Breast epithelium (tissue), 4 donors: ENCODE data around the gene PRR14L. TPM values are rescaled to one million over a fixed set of nuclear protein-coding genes. Genes with fewer than 3 reads are reported as not detected.

Experiments
- DNase-seq, 2 donors: peaks; one replicate each; pipeline ENCODE4 v3.0.0-alpha.2; 2019; ENCODE audit warnings: low spot score in 2 of 2
- H3K27ac ChIP-seq, 2 donors: fragments of 200-600 bp; sonication (generic) in 1 of 2; one replicate each; pipeline ENCODE4 v1.5.1; 2016 to 2019; ENCODE audit warnings: mild to moderate bottlenecking in 1 of 2
- H3K27me3 ChIP-seq, 2 donors: fragments of 200-600 bp; sonication (generic) in 1 of 2; one replicate each; pipeline versions ENCODE4 v1.5.1 to v1.6.0; 2017 to 2019; ENCODE audit warnings: control low read depth in 1 of 2, mild to moderate bottlenecking in 1 of 2
- H3K36me3 ChIP-seq: fragments of 200-600 bp; one replicate; pipeline ENCODE4 v1.5.1; 2019
- H3K4me1 ChIP-seq, 2 donors: fragments of 200-600 bp; sonication (generic); one replicate each; pipeline ENCODE4 v1.5.1; 2016 to 2019; ENCODE audit warnings: control low read depth in 1 of 2
- H3K4me3 ChIP-seq, 3 donors: fragments of 200-600 bp; sonication (generic); 1 replicate in 2 of 3; 2 replicates in 1 of 3; pipeline ENCODE4 v1.5.1; 2016 to 2019; ENCODE audit warnings: mild to moderate bottlenecking in 3 of 3, moderate library complexity in 2 of 3
- H3K9me3 ChIP-seq, 2 donors: fragments of 200-600 bp; sonication (generic) in 1 of 2; one replicate each; pipeline ENCODE4 v1.5.1; 2016 to 2019; ENCODE audit warnings: control low read depth in 1 of 2
- POLR2A ChIP-seq: fragments of 450-650 bp; IDR thresholded peaks from one replicate; pipeline ENCODE4 v1.6.1; 2016; ENCODE audit warnings: antibody characterized with exemption, mild to moderate bottlenecking, moderate library complexity
- POLR2AphosphoS5 ChIP-seq, 3 donors: sonication (generic); formaldehyde crosslinking; IDR thresholded peaks; one replicate each; pipeline ENCODE4 v1.6.1; 2017; ENCODE audit warnings: antibody characterized with exemption in 3 of 3
- intact Hi-C: fragments of 100-400 bp; cut with DNase I; formaldehyde crosslinking; loops from one replicate; pipeline ENCODE4 v1.15.1; 2023; ENCODE audit warnings: low total_unique reads
- total RNA-seq, 3 donors: library from RNA; depleted of rRNA; stranded (reverse); fragments of >200 nt; gene quantifications; one replicate each; pipeline ENCODE4 v1.1.0, GENCODE V29; 2016
- TF ChIP-seq, protein P1 (sequence below), 3 donors: fragments of 450-650 bp; IDR thresholded peaks; one replicate each; pipeline ENCODE4 v1.5.1; 2016 to 2017; ENCODE audit warnings: antibody characterized with exemption in 3 of 3, mild to moderate bottlenecking in 3 of 3, moderate library complexity in 3 of 3

PRR14L gene
- total RNA-seq, 3 donors from 2014 or later = 24.9 to 31.3 (median 27.5) TPM

DNA sequence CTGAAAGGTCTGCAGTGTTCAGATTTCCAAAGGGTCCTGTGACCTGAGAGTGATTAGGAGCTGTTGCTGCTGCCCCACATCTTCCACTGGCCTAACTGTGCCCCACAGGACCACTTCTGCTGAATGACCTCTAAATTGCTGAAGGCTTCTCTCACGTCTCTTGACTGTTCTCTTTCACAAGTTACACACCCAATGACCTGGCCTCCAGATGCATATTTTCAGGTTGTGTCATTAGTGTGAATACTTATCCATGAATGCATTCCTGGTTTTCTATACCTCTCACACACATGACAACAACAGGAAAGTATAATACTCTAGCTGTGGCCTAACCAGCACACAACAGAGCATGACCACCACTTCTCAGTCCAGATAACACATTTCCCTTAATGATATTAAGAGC lies 15.4 kb downstream of the PRR14L start:
- H3K36me3 ChIP-seq = no peaks in the 10 kb centered on the region
- H3K9me3 ChIP-seq = no peaks in the 10 kb centered on the region
- intact Hi-C loops = no loop called here
- DNase-seq = no peak
- no peaks in the 10 kb centered on the region for H3K27me3 ChIP-seq
- H3K4me3 ChIP-seq = no peak overlapping the region
- H3K4me1 ChIP-seq = no peaks in the 10 kb centered on the region
- no peak overlapping the region for H3K27ac ChIP-seq
- TF ChIP-seq, protein P1, sequence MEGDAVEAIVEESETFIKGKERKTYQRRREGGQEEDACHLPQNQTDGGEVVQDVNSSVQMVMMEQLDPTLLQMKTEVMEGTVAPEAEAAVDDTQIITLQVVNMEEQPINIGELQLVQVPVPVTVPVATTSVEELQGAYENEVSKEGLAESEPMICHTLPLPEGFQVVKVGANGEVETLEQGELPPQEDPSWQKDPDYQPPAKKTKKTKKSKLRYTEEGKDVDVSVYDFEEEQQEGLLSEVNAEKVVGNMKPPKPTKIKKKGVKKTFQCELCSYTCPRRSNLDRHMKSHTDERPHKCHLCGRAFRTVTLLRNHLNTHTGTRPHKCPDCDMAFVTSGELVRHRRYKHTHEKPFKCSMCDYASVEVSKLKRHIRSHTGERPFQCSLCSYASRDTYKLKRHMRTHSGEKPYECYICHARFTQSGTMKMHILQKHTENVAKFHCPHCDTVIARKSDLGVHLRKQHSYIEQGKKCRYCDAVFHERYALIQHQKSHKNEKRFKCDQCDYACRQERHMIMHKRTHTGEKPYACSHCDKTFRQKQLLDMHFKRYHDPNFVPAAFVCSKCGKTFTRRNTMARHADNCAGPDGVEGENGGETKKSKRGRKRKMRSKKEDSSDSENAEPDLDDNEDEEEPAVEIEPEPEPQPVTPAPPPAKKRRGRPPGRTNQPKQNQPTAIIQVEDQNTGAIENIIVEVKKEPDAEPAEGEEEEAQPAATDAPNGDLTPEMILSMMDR (IDR thresholded peaks at IDR 0.05) = no peak
- TF ChIP-seq POLR2A (no peak), POLR2AphosphoS5 (IDR thresholded peaks at IDR 0.05) (no peak)

DNA sequence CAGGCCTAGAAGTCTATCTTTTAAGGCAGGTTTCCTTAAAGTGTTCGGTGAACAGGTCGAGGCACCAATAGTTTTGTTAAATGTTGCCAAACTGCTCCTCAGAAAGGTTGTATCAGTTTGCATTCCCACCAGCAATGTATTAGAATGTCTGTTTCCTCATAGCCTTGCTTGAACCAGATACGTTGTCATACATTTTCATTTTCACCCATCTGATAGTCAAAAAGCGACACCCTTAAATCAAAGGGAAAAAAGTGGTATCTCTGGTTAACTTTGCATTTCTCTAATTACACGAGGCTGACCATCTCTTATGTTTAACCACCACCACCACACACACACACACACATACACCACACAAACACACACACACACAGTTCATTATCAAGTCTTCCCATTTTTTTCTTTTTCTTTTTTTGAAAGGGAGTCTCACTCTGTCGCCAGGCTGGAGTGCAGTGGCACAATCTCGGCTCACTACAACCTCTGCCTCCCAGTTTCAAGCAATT lies 16.3 kb downstream of the PRR14L start:
- no peak overlapping the region for H3K4me3 ChIP-seq
- no peak overlapping the region for H3K27ac ChIP-seq
- DNase-seq = no peak
- intact Hi-C loops = no loop called here
- no peaks in the 10 kb centered on the region for H3K36me3 ChIP-seq
- H3K9me3 ChIP-seq = no peaks in the 10 kb centered on the region
- no peaks in the 10 kb centered on the region for H3K27me3 ChIP-seq
- TF ChIP-seq POLR2A (no peak), POLR2AphosphoS5 (IDR thresholded peaks at IDR 0.05) (no peak)
- TF ChIP-seq, protein P1 (IDR thresholded peaks at IDR 0.05) = no peak
- no peaks in the 10 kb centered on the region for H3K4me1 ChIP-seq

DNA sequence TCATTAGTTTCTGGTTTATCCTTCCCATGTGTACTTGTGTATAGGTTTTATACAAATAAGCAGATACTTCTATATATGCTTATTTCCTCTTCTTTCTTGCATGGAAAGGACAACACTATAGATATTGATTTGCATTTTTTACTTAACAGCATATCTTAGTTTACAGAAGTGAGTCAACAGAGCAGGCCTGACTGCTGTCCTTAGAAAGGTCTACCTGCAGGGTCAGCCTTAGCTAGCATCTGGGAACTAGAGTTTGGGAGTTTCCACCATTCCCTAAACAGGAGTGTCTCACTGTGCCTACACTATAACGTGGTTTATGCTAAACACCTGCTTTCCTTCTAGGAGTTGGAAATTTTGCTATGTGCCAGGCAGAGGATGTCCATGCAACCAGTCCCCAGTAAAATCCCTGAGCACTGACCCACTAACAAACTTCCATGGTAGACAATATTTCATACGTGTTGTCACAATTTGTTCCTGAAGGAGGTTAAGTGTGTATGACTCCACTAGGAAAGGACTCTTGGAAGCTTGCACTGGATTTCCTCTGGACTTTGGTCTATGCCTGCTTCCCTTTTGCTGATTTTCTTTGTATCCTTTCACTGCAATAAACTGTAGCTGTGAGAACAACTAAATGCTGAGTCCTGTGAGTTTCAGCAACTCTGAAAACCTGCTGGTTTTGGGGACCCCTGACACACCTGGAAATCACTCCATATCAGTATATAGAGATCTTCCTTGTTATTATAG lies 17.7 kb downstream of the PRR14L start:
- intact Hi-C loops = no loop called here

DNA sequence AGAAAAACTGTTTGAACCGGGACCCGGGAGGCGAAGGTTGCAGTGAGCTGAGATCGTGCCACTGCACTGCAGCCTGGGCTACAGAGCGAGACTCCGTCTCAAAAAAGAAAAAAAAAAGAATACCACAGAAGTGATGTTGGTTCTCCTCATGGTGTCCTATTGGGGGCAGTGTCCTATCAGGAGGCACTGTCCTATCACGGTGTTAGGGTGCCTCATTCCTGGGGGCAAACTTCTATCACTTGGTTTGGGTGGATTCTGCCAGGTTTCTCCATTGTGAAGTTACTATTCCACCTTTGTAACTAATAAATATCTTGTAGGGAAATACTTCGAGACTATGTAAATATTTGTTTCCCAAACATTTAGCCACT lies 19.6 kb downstream of the PRR14L start:
- no peaks in the 10 kb centered on the region for H3K4me1 ChIP-seq
- DNase-seq = no peak
- no peaks in the 10 kb centered on the region for H3K27me3 ChIP-seq
- no peaks in the 10 kb centered on the region for H3K9me3 ChIP-seq
- TF ChIP-seq POLR2A = no peak
- TF ChIP-seq, protein P1 (IDR thresholded peaks at IDR 0.05) = no peak
- no peak for TF ChIP-seq POLR2AphosphoS5 (IDR thresholded peaks at IDR 0.05)
- no peak overlapping the region for H3K27ac ChIP-seq
- H3K36me3 ChIP-seq = no peaks in the 10 kb centered on the region
- H3K4me3 ChIP-seq = no peak overlapping the region
- intact Hi-C loops = no loop called here

More for the DNA sequence above, 17.7 kb downstream of the PRR14L start:
- no peak for DNase-seq
- Histone ChIP-seq H3K9me3 (no peaks in the 10 kb centered on the region), H3K27ac (no peak overlapping the region), H3K4me3 (no peak overlapping the region), H3K36me3 (no peaks in the 10 kb centered on the region), H3K27me3 (no peaks in the 10 kb centered on the region), H3K4me1 (no peaks in the 10 kb centered on the region)
- TF ChIP-seq POLR2AphosphoS5 (IDR thresholded peaks at IDR 0.05) = no peak
- no peak for TF ChIP-seq POLR2A
- TF ChIP-seq, protein P1 (IDR thresholded peaks at IDR 0.05) = no peak

DNA sequence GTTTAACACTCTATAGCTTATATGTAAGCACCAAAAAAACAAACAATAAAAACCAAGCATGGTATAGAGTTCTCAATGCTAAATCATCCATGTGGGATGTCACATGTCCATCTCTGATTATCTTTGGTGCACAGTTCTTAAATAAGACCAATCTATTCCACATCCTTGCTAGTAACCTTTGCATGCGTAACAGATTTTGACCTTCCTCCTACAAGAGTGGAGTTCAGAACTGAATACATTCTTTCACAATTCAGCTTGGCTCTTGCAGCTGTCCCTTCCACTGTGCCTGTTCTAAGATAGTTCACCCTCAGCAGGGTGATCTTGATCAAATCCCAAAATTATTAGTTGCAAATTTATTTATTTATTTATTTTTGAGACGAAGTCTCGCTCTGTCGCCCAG lies 21.1 kb downstream of the PRR14L start:
- Histone ChIP-seq H3K36me3 (no peaks in the 10 kb centered on the region), H3K4me3 (no peak overlapping the region), H3K27me3 (no peaks in the 10 kb centered on the region), H3K9me3 (no peaks in the 10 kb centered on the region), H3K4me1 (no peaks in the 10 kb centered on the region), H3K27ac (no peak overlapping the region)
- no peak for TF ChIP-seq POLR2A
- TF ChIP-seq, protein P1 (IDR thresholded peaks at IDR 0.05) = no peak
- intact Hi-C loops = no loop called here
- DNase-seq = no peak
